GM12878 (cell line): ENCODE measurements around the gene TULP1. TPM values are rescaled to one million over a fixed set of nuclear protein-coding genes. Genes with fewer than 3 reads are reported as not detected.

Source experiments
- CEBPB ChIP-seq, 2 experiments: fragments of 150-350 bp in 1 of 2; IDR thresholded peaks; 2 replicates each; pipeline ENCODE4 v1.6.1; 2012 to 2014; ENCODE audit warnings: low read depth in 2 of 2, low read length in 2 of 2, borderline replicate concordance in 1 of 2, inconsistent platforms in 1 of 2
- DPF2 ChIP-seq: fragments of 450-650 bp; IDR thresholded peaks from 2 replicates; pipeline ENCODE4 v1.6.1; 2017; ENCODE audit warnings: mild to moderate bottlenecking
- EZH2 ChIP-seq: IDR thresholded peaks from 2 replicates; pipeline ENCODE4 v1.6.1; 2012; ENCODE audit warnings: low read depth, mild to moderate bottlenecking, control low read depth, inconsistent platforms, low read length, borderline replicate concordance; ENCODE audit not compliant: control insufficient read depth
- FOS ChIP-seq: IDR thresholded peaks from 3 replicates; pipeline ENCODE4 v1.6.1; 2011; ENCODE audit warnings: borderline replicate concordance; ENCODE audit not compliant: insufficient read length; ENCODE audit errors: extremely low read depth
- GABPA ChIP-seq: IDR thresholded peaks from 2 replicates; pipeline ENCODE4 v1.6.1; 2014; ENCODE audit warnings: antibody characterized with exemption, low read depth, mild to moderate bottlenecking, inconsistent platforms
- GATAD2B ChIP-seq: fragments of 450-650 bp; conservative IDR thresholded peaks from 2 replicates; pipeline ENCODE4 v1.6.1; 2017; ENCODE audit warnings: low read depth, mild to moderate bottlenecking, moderate library complexity
- HSF1 ChIP-seq: fragments of 150-350 bp; IDR thresholded peaks from 2 replicates; pipeline ENCODE4 v1.6.1; 2014; ENCODE audit warnings: mild to moderate bottlenecking, low read depth, low read length
- LARP7 ChIP-seq: fragments of 450-650 bp; IDR thresholded peaks from 2 replicates; pipeline ENCODE4 v1.6.1; 2017; ENCODE audit warnings: mild to moderate bottlenecking
- NR2C1 ChIP-seq: fragments of 450-650 bp; IDR thresholded peaks from 2 replicates; pipeline ENCODE4 v1.6.1; 2017; ENCODE audit warnings: antibody characterized with exemption, mild to moderate bottlenecking, moderate library complexity
- NRF1 ChIP-seq: conservative IDR thresholded peaks from 2 replicates; pipeline ENCODE4 v1.6.1; 2011; ENCODE audit warnings: mild to moderate bottlenecking, low read depth, low read length, improper control_type of control experiment
- PML ChIP-seq: IDR thresholded peaks from 2 replicates; pipeline ENCODE4 v1.6.1; 2012; ENCODE audit warnings: low read length, inconsistent platforms
- TCF7 ChIP-seq: IDR thresholded peaks from 2 replicates; pipeline ENCODE4 v1.6.1; 2014; ENCODE audit warnings: antibody characterized with exemption, borderline replicate concordance
- YY1 ChIP-seq: IDR thresholded peaks from 2 replicates; pipeline ENCODE4 v1.6.1; 2011; ENCODE audit warnings: low read depth, mild to moderate bottlenecking, low read length
- polyA plus RNA-seq, 11 experiments: library from polyadenylated mRNA; depleted of rRNA in 4 of 11; unstranded in 6 of 11; stranded (reverse) in 5 of 11; fragments of >200 nt; fragmentation: Nextera tagmentation in 4 of 11; fragmentation: Illumina TruSeq in 1 of 11; extraction: Ambion mirVana in 4 of 11; extraction: Trizol in 1 of 11; gene quantifications; 1 replicate in 1 of 11; 2 replicates in 10 of 11; pipeline versions ENCODE4 v1.2.1 to v1.2.3, GENCODE V29; 2011 to 2016; ENCODE audit warnings: inconsistent platforms in 2 of 11, missing spikeins in 2 of 11, low read depth in 1 of 11
- total RNA-seq, 4 experiments: library from RNA; depleted of rRNA in 3 of 4; stranded (reverse); fragments of >200 nt in 3 of 4; fragmentation: Illumina TruSeq in 1 of 4; extraction: Trizol in 1 of 4; gene quantifications; 2 replicates each; pipeline versions ENCODE4 v1.2.1 to v1.2.3, GENCODE V29; 2013 to 2021
- TF ChIP-seq, protein P1 (sequence below): IDR thresholded peaks from 2 replicates; pipeline ENCODE4 v1.6.1; 2012; ENCODE audit warnings: mild to moderate bottlenecking, low read depth, low read length

TULP1 gene
- total and polyA plus RNA-seq, 10 of the 15 experiments (the other 5 are each of a cell fraction or from before 2014, with no cell fraction given), result not detected

DNA sequence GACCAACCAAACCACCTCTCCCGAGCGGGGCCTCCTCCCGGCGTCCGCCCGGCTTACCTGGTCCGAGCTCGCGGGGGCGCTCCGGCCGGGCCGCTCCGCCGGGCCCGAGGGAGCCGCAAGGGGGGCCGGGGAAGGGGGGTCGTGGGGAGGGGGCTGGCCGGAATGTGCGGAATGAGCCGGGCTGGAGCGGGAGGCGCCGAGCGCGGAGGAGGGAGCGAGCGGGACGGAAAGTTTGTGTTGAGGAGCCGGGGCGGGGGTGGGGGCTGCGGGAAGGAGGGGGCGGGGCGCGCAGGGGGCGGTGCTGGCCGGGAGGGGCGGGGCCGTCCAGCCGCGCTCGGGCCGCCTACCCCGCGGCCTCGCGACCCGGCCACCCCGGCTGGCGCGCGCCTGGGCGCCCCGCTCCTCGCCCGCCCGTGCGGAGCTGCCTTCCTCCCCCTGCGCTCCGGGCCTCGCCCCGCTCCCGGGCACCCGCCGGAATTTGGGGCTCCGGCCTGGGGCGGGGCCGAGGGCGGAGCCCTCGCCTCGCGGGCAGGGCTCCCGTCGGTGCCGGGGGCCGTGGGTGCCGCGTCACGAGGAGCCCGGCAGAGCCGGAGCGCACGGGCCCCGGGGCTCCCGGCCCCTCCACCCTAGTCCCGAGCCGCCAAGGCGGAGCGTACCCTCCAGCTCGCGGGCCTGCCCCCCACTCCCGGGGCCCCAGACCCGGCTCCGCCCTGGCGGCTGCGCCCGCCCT, 15.7 kb downstream of the TULP1 start, which contains the start of gene TEAD3 (continued):
- no peak for TF ChIP-seq NRF1
- 0 out of 2 replicates have a peak, but pooled peaks have one; percentile 30 for TF ChIP-seq GATAD2B
- peak; percentile 66 for TF ChIP-seq LARP7
- TF ChIP-seq GABPA, result no peak
- TF ChIP-seq TCF7, result no peak
- TF ChIP-seq FOS, result no peak
- TF ChIP-seq CEBPB (IDR thresholded peaks at IDR 0.05; ENCODE audit: borderline replicate concordance in 1 of 2, low read depth in 2 of 2, low read length in 2 of 2), result no peak
- no peak for TF ChIP-seq YY1
- TF ChIP-seq, protein P1, sequence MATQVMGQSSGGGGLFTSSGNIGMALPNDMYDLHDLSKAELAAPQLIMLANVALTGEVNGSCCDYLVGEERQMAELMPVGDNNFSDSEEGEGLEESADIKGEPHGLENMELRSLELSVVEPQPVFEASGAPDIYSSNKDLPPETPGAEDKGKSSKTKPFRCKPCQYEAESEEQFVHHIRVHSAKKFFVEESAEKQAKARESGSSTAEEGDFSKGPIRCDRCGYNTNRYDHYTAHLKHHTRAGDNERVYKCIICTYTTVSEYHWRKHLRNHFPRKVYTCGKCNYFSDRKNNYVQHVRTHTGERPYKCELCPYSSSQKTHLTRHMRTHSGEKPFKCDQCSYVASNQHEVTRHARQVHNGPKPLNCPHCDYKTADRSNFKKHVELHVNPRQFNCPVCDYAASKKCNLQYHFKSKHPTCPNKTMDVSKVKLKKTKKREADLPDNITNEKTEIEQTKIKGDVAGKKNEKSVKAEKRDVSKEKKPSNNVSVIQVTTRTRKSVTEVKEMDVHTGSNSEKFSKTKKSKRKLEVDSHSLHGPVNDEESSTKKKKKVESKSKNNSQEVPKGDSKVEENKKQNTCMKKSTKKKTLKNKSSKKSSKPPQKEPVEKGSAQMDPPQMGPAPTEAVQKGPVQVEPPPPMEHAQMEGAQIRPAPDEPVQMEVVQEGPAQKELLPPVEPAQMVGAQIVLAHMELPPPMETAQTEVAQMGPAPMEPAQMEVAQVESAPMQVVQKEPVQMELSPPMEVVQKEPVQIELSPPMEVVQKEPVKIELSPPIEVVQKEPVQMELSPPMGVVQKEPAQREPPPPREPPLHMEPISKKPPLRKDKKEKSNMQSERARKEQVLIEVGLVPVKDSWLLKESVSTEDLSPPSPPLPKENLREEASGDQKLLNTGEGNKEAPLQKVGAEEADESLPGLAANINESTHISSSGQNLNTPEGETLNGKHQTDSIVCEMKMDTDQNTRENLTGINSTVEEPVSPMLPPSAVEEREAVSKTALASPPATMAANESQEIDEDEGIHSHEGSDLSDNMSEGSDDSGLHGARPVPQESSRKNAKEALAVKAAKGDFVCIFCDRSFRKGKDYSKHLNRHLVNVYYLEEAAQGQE, result no peak
- TF ChIP-seq DPF2, result peak; percentile 41; the same call in 1 of the 2 replicates
- no peak for TF ChIP-seq EZH2
- no peak for TF ChIP-seq NR2C1
- TF ChIP-seq PML, result no peak
- TF ChIP-seq HSF1, result no peak
